Progenitor cell of endocrine pancreas (in vitro differentiated cells): ENCODE results near the gene ACTN3. TPM values are rescaled to one million over a fixed set of nuclear protein-coding genes. Genes with fewer than 3 reads are reported as not detected.

Experiments used
- DNase-seq: peaks from one replicate; pipeline ENCODE4 v3.0.0; 2021; ENCODE audit warnings: low spot score; ENCODE audit not compliant: unreplicated experiment
- H3K27ac Mint-ChIP-seq: 2 replicates; pipeline ENCODE4 v1.8.0; 2021; ENCODE audit warnings: mild to moderate bottlenecking, moderate library complexity, mixed read lengths
- H3K27me3 Mint-ChIP-seq: 2 replicates; pipeline ENCODE4 v1.8.0; 2021; ENCODE audit warnings: mixed read lengths
- H3K36me3 Mint-ChIP-seq: 2 replicates; pipeline ENCODE4 v1.8.0; 2022; ENCODE audit warnings: mixed read lengths; ENCODE audit not compliant: insufficient read depth
- H3K4me1 Mint-ChIP-seq: 2 replicates; pipeline ENCODE4 v1.8.0; 2021; ENCODE audit warnings: low read depth, mixed read lengths
- H3K4me3 Mint-ChIP-seq: 2 replicates; pipeline ENCODE4 v1.8.0; 2021; ENCODE audit warnings: low read depth, mild to moderate bottlenecking, moderate library complexity, mixed read lengths
- H3K9me3 Mint-ChIP-seq: 2 replicates; pipeline ENCODE4 v1.8.0; 2021; ENCODE audit warnings: low read depth, mixed read lengths
- total RNA-seq: library from RNA; stranded (reverse); gene quantifications from 2 replicates; pipeline ENCODE4 v1.2.1, GENCODE V29; 2021
- TF ChIP-seq, protein P1 (sequence below): fragments of 200-600 bp; sonication (generic); IDR thresholded peaks from one replicate; pipeline ENCODE4 v1.5.0; 2021; ENCODE audit warnings: antibody characterized with exemption, mild to moderate bottlenecking; ENCODE audit not compliant: unreplicated experiment

The ACTN3 gene
- total RNA-seq, 1 donor from 2014 or later = 0.43 TPM

- Mint-ChIP-seq H3K9me3 (peaks cover 15% of the 10 kb centered on the region), H3K27me3 (no peaks in the 10 kb centered on the region), H3K4me1 (peaks cover 7% of the 10 kb centered on the region), H3K36me3 (peaks cover 8% of the 10 kb centered on the region), H3K4me3 (peak overlapping the region; percentile 98), H3K27ac (peak overlapping the region; percentile 87)
- no peak for DNase-seq
- TF ChIP-seq, protein P1, sequence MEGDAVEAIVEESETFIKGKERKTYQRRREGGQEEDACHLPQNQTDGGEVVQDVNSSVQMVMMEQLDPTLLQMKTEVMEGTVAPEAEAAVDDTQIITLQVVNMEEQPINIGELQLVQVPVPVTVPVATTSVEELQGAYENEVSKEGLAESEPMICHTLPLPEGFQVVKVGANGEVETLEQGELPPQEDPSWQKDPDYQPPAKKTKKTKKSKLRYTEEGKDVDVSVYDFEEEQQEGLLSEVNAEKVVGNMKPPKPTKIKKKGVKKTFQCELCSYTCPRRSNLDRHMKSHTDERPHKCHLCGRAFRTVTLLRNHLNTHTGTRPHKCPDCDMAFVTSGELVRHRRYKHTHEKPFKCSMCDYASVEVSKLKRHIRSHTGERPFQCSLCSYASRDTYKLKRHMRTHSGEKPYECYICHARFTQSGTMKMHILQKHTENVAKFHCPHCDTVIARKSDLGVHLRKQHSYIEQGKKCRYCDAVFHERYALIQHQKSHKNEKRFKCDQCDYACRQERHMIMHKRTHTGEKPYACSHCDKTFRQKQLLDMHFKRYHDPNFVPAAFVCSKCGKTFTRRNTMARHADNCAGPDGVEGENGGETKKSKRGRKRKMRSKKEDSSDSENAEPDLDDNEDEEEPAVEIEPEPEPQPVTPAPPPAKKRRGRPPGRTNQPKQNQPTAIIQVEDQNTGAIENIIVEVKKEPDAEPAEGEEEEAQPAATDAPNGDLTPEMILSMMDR = no peak
Measured at GRCh38 chr11:66593303-66593635, 46.6 kb downstream of the ACTN3 start.

- TF ChIP-seq, protein P1 = no peak
- H3K27ac Mint-ChIP-seq = peak overlapping the region; percentile 87
- peaks cover 8% of the 10 kb centered on the region for H3K36me3 Mint-ChIP-seq
- no peak for DNase-seq
- H3K27me3 Mint-ChIP-seq = no peaks in the 10 kb centered on the region
- H3K4me1 Mint-ChIP-seq = peaks cover 7% of the 10 kb centered on the region
- H3K4me3 Mint-ChIP-seq = peak overlapping the region; percentile 98
- H3K9me3 Mint-ChIP-seq = peaks cover 15% of the 10 kb centered on the region
Measured at GRCh38 chr11:66593650-66594049, 46.9 kb downstream of the ACTN3 start.

DNA sequence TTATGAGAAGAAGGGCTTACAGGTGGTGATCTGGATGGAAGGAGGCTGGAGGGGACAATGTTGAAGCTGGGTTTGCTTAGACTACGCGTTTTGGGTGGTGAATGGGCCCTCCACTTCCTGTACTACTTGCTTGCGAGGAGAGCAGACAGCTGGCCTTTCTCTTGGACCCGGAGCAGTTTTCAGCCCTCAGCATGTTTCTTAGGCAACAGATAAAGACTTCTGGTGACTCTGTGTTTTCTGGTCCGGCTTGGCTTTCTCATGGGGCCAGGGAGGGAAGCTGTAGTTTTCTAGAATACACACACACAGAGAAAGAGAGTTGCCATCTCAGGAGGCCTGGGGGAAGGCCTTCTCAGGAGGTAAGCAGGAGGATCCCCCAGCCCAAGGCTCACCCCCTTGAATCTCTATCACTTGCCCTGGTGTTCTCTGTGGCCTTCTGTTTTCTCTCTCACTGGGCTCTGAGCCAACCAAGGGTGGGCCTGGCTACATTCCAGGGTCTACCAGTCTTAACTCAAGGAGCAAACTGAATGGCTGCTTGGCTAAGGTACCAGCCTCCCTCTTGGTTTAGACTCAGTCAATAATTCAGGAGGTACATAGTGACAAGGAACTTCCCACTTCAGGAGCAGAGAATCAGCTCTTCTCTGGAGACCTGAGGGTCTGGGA, 48.7 kb downstream of the ACTN3 start:
- Mint-ChIP-seq H3K27ac (no peak overlapping the region), H3K4me3 (peak overlapping the region; percentile 19), H3K9me3 (peaks cover 10% of the 10 kb centered on the region)

GRCh38 chr11:66598993-66599392, 52.3 kb downstream of the ACTN3 start:
- no peak for DNase-seq
- Mint-ChIP-seq H3K27me3 (no peaks in the 10 kb centered on the region), H3K36me3 (peaks cover 6% of the 10 kb centered on the region), H3K4me1 (peaks cover 6% of the 10 kb centered on the region), H3K27ac (no peak overlapping the region), H3K4me3 (no peak overlapping the region), H3K9me3 (no peaks in the 10 kb centered on the region)
- TF ChIP-seq, protein P1 = no peak

More for the DNA sequence above, 48.7 kb downstream of the ACTN3 start:
- H3K36me3 Mint-ChIP-seq = peaks cover 8% of the 10 kb centered on the region
- TF ChIP-seq, protein P1 = no peak
- no peaks in the 10 kb centered on the region for H3K27me3 Mint-ChIP-seq
- DNase-seq = no peak
- H3K4me1 Mint-ChIP-seq = peaks cover 8% of the 10 kb centered on the region

- H3K27me3 Mint-ChIP-seq = no peaks in the 10 kb centered on the region
- no peak overlapping the region for H3K4me3 Mint-ChIP-seq
- H3K9me3 Mint-ChIP-seq = no peaks in the 10 kb centered on the region
- peaks cover 5% of the 10 kb centered on the region for H3K4me1 Mint-ChIP-seq
- peaks cover 6% of the 10 kb centered on the region for H3K36me3 Mint-ChIP-seq
- peak overlapping the region; percentile 46 for H3K27ac Mint-ChIP-seq
- TF ChIP-seq, protein P1 = no peak
- DNase-seq = no peak
Measured at GRCh38 chr11:66600219-66600618, 53.5 kb downstream of the ACTN3 start.
